ENCODE measurements around the gene MOSPD3.

The MOSPD3 gene

DNA sequence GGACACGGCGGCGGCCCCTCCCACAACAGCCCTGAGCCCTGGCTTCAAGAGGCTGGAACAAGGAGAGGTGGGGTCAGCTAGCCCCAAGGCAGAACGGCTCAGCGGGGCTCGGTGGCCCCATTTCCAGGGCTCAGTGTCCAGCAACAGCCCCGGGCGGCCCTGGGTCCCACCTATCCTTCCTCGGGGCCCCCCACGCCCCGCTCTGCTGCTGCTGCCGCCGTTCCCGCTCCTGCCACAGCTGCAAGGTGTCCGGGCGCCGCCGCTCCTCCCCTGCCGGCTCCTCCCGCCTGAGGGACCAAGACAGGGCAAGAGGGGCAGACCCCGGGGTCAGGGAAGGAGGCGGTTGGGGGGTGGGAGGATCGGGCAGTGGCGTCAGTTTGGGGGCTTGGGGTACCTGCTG lies 35.2 kb upstream of the MOSPD3 start:
- DNase-seq (ENCODE audit: extremely low read depth, low read depth): no peak
- TF ChIP-seq CTCF (IDR thresholded peaks at IDR 0.05; ENCODE audit: low read depth, low read length): no peak

- no peak for DNase-seq (ENCODE audit: extremely low read depth, low read depth)
- TF ChIP-seq CTCF (IDR thresholded peaks at IDR 0.05; ENCODE audit: low read depth, low read length): no peak
Measured at GRCh38 chr7:100577507-100577906, 34.8 kb upstream of the MOSPD3 start.

GRCh38 chr7:100578246-100579183 lies 33.8 kb upstream of the MOSPD3 start:
- no peak for DNase-seq (ENCODE audit: extremely low read depth, low read depth)
- TF ChIP-seq CTCF (IDR thresholded peaks at IDR 0.05; ENCODE audit: low read depth, low read length): no peak

GRCh38 chr7:100580466-100581283 lies 31.7 kb upstream of the MOSPD3 start:
- TF ChIP-seq CTCF (IDR thresholded peaks at IDR 0.05; ENCODE audit: low read depth, low read length): no peak
- DNase-seq (ENCODE audit: extremely low read depth, low read depth): no peak

- TF ChIP-seq CTCF (IDR thresholded peaks at IDR 0.05; ENCODE audit: low read depth, low read length): no peak
- DNase-seq (ENCODE audit: extremely low read depth, low read depth): no peak
Measured at GRCh38 chr7:100582041-100582579, 30.2 kb upstream of the MOSPD3 start.

DNA sequence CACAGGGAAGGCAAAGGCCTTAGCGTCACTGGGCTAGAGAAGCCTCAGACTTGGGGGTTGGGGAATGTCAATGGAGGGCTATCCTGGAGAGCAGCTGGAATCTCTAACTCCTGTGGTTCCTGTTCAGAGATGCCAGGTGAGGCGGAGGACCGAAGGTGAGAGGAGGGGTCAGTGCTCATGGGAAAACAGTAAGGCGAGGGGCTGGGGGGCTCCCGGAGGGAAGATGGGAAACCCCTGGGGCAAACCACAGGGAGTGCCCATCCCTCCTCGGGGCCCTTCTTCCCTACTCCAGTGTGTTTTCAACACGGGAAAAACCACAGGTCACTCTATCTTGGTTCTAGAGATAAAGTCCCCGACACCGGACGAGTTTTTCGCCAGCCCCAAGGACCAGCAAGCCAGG lies 29.7 kb upstream of the MOSPD3 start:
- no peak for TF ChIP-seq CTCF (IDR thresholded peaks at IDR 0.05; ENCODE audit: low read depth, low read length)
- DNase-seq (ENCODE audit: extremely low read depth, low read depth): no peak
